Regular cardiac myocyte (primary cell): ENCODE results near the gene SMLR1. TPM values are rescaled to one million over a fixed set of nuclear protein-coding genes. Genes with fewer than 3 reads are reported as not detected.

Experiments used
- total RNA-seq: library from RNA; depleted of rRNA; stranded (reverse); fragments of >200 nt; gene quantifications from 2 replicates; pipeline ENCODE4 v1.2.3, GENCODE V29; 2014

SMLR1 gene
- 0.19 TPM in 1 of 2 replicates, not detected in the other for total RNA-seq

DNA sequence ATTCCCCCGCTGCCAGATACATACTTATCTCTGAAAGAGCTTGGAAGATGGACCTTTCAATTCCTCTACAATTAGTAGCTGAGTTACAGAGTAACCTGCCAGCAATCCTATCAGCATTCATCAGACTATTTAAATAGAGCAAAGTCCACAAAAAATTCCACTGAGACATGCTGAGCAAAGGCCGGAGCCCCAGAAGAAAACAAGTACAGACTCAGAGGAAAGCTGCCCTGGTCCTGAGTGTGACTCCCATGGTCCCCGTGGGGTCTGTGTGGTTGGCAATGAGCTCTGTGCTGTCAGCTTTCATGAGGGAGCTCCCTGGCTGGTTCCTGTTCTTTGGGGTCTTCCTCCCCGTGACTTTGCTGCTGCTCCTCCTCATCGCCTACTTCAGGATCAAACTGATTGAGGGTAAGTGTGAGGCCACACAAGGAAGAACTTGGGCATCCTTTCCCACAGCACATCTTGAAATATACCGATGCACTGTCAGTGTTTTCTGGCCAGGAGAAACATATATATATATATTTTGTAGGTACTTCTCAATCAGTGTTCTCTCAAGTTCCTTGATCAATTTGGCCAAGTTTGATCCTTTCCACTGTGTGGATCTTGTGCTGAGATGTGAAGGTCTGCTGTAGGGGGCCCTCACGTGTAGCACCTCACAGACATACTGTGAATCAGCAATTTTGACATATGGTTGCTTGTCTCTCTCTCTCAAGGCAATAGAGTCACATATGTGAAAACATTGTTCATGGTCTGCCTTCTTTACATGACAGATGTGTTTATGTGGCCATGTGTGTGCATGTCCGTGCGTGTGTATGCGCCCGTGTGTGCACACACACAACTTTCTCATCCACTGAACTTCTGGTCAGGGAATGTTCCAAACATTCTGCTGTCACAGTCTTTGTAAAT is at the start of gene SMLR1:
Gene SMLR1 (plus strand): TSS at position 160 of the 903 bp plus-strand sequence. CDS start 8 bp downstream, at position 168.

Other genes with a start within 250 kb of the SMLR1 start
- gene EPB41L2, start 235.8 kb downstream of the SMLR1 start, total RNA-seq = 102 and 121 TPM in 2 replicates